ENCODE measurements around the gene BARX2.

GRCh38 chr11:129396454-129396853 lies 20.8 kb downstream of the BARX2 start:
- no peak for TF ChIP-seq CTCF (IDR thresholded peaks at IDR 0.05)
- no peak for TF ChIP-seq POLR2A (IDR thresholded peaks at IDR 0.05)

Measured in adrenal gland (tissue), 5 donors.